NCI-H1092 (cell line): Measurements from ENCODE around the gene C15orf62.

Source experiments
- DNase-seq: peaks from one replicate; lab custom pipeline; 2025; lab: John Stamatoyannopoulos, UW

The C15orf62 gene

GRCh38 chr15:40785164-40785563 lies 15.4 kb downstream of the C15orf62 start:
- DNase-seq, result no peak

- DNase-seq, result no peak
These were observed 16.0 kb downstream of the C15orf62 start for GRCh38 chr15:40785814-40786213.

- no peak for DNase-seq
These were observed 17.6 kb downstream of the C15orf62 start for GRCh38 chr15:40787344-40787841.

GRCh38 chr15:40787991-40788390 lies 18.2 kb downstream of the C15orf62 start:
- no peak for DNase-seq

GRCh38 chr15:40789119-40789518 lies 19.3 kb downstream of the C15orf62 start:
- DNase-seq, result no peak

GRCh38 chr15:40789999-40790398 lies 20.2 kb downstream of the C15orf62 start:
- no peak for DNase-seq

GRCh38 chr15:40790718-40791117 lies 20.9 kb downstream of the C15orf62 start:
- no peak for DNase-seq

GRCh38 chr15:40792394-40792793 lies 22.6 kb downstream of the C15orf62 start:
- no peak for DNase-seq

GRCh38 chr15:40793216-40793989 lies 23.6 kb downstream of the C15orf62 start:
- DNase-seq, result no peak

- DNase-seq, result no peak
These were observed 26.3 kb downstream of the C15orf62 start for GRCh38 chr15:40796041-40796440.

- DNase-seq, result no peak
These were observed 26.7 kb downstream of the C15orf62 start for GRCh38 chr15:40796512-40796911.

- DNase-seq, result no peak
These were observed 29.7 kb downstream of the C15orf62 start for GRCh38 chr15:40799523-40799922.

GRCh38 chr15:40803076-40803475 lies 33.3 kb downstream of the C15orf62 start:
- DNase-seq, result no peak

- no peak for DNase-seq
These were observed 33.9 kb downstream of the C15orf62 start for GRCh38 chr15:40803688-40804087.

- DNase-seq, result no peak
These were observed 36.9 kb downstream of the C15orf62 start for GRCh38 chr15:40806672-40807027.

GRCh38 chr15:40807028-40807887 lies 37.5 kb downstream of the C15orf62 start, which contains the start of the genes DNAJC17 and ZFYVE19:
Gene DNAJC17, minus strand, starts transcription at chr15:40807473. Its CDS starts 27 bp downstream, at chr15:40807446.
Gene ZFYVE19, plus strand, starts transcription at chr15:40807089. Its CDS starts 501 bp downstream, at chr15:40807590.
- DNase-seq, result peak; percentile 94

- DNase-seq, result no peak
These were observed 38.2 kb downstream of the C15orf62 start for GRCh38 chr15:40807888-40808461.

GRCh38 chr15:40808861-40809450 lies 39.2 kb downstream of the C15orf62 start:
- DNase-seq, result no peak

GRCh38 chr15:40812721-40813425 lies 43.1 kb downstream of the C15orf62 start:
- DNase-seq, result no peak

- peak; percentile 22 for DNase-seq
These were observed 45.4 kb downstream of the C15orf62 start for GRCh38 chr15:40815042-40815698.

- DNase-seq, result no peak
These were observed 49.3 kb downstream of the C15orf62 start for GRCh38 chr15:40819048-40819447.
